ENCODE results near the gene ART5. TPM values are rescaled to one million over a fixed set of nuclear protein-coding genes. Genes with fewer than 3 reads are reported as not detected.

ART5 gene
- total RNA-seq, 1 experiment from 2014 or later: 7.9 TPM

DNA sequence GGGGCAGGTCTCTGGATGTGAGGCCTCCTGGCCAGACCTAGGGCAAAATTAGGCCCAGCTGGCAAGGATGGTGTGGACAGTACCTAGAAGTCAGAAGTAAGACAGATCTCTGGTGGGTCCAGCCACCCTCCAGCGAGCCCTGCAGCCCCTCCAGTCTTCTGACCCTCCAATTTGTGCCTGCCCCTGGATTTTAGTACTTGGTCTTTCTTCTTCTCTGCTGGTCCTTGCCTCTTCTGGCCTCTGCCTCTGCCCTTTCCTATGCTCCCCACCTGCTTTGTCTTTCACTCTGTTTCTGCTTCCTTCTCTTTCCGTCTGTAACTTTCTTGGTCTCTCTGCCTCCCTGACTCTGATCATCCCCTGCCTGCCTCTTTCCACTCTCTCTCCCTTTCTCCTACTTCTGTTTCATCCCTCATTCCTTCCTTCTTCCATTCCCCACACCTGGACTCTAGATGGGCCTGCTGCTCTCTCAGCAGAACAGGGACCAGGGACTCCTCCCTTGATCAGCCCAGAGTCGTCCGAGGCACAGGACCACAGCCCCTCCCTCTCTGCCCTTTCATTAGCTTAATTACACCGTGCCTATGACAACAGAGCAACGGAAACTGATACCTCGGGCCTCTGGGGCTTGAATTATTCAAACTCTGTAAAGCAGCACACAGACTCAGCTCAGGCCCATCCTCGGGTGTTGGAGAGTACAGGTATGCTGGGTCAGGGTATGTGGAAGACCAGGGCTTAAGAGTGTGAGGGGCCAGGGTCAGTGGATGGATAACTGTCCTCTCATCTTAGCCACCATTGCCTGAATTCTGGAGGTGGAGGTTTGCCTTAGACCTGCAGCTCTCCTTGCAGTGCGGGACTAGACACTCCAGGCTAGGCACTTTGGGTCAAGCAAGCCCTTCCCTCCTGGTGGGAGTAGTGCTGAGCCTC is 29.8 kb upstream of the ART5 start, which contains the start of gene CHRNA10:
Gene CHRNA10, minus strand, starts transcription at position 51 of the 921 bp plus-strand sequence. CDS start 72 bp downstream, outside the sequence.
- peak within 1 kb of the TSS; percentile 21 for H3K18ac ChIP-seq (ENCODE audit: insufficient read length, low read depth, low read length)

More for the DNA sequence above, 29.8 kb upstream of the ART5 start, which contains the start of gene CHRNA10:
- Histone ChIP-seq H4K91ac (ENCODE audit: insufficient read length, low read depth, low read length) (no peak within 1 kb of the TSS), H4K5ac (ENCODE audit: insufficient read length, low read depth, low read length) (no peak within 1 kb of the TSS), H3K9ac (ENCODE audit: extremely low read depth, insufficient read length, low read length) (no peak within 1 kb of the TSS), H3K56ac (ENCODE audit: insufficient read length, low read depth, low read length) (no peak within 1 kb of the TSS), H3K79me1 (ENCODE audit: insufficient read depth, low read depth, low read length, poor library complexity, severe bottlenecking) (no peaks in the 10 kb centered on the region), H4K8ac (replicated peaks; ENCODE audit: insufficient read length, low read depth, low read length) (no peak within 1 kb of the TSS), H3K4ac (ENCODE audit: low read depth, low read length) (no peak within 1 kb of the TSS), H2BK15ac (ENCODE audit: low read depth, low read length) (no peak within 1 kb of the TSS), H3K27me3 (ENCODE audit: insufficient read depth, low read length) (no peaks in the 10 kb centered on the region), H3K23me2 (ENCODE audit: insufficient read length, low read depth, low read length, poor library complexity, severe bottlenecking) (no peaks in the 10 kb centered on the region), H3K4me2 (ENCODE audit: insufficient read depth, insufficient read length, low read length) (no peak within 1 kb of the TSS), H2BK5ac (ENCODE audit: insufficient read length, low read length) (no peak within 1 kb of the TSS), H2BK12ac (ENCODE audit: insufficient read length, low read depth, low read length) (no peak within 1 kb of the TSS), H2BK120ac (ENCODE audit: low read depth, low read length, poor library complexity, severe bottlenecking) (no peak within 1 kb of the TSS), H3K9me3 (ENCODE audit: control insufficient read depth, low read depth, low read length) (no peaks in the 10 kb centered on the region), H2AK5ac (ENCODE audit: insufficient read length, low read length) (no peak within 1 kb of the TSS), H3K14ac (ENCODE audit: insufficient read depth, low read length) (no peak within 1 kb of the TSS; the same call in 1 of the 2 replicates), H2AFZ (ENCODE audit: low read length) (no peak within 1 kb of the TSS), H3K4me1 (ENCODE audit: insufficient read depth, low read length) (no peaks in the 10 kb centered on the region), H3K23ac (ENCODE audit: insufficient read length, low read depth, low read length) (no peak within 1 kb of the TSS), H2BK20ac (ENCODE audit: low read depth, low read length, poor library complexity, severe bottlenecking) (no peak within 1 kb of the TSS), H3K27ac (ENCODE audit: insufficient read length, low read depth, low read length) (no peak within 1 kb of the TSS), H3T11ph (ENCODE audit: low read length) (no peak within 1 kb of the TSS), H4K20me1 (ENCODE audit: control insufficient read depth, insufficient read depth, insufficient read length) (no peaks in the 10 kb centered on the region), H3K79me2 (ENCODE audit: insufficient read depth, low read length) (no peaks in the 10 kb centered on the region)
- Mint-ChIP-seq H3K27ac (peak within 1 kb of the TSS; percentile 28 to 89 (median 79); a peak in 6 of 7 replicates), H3K9me3 (no peaks in the 10 kb centered on the region), H3K4me3 (no peak within 1 kb of the TSS), H3K27me3 (ENCODE audit: low read depth) (no peaks in the 10 kb centered on the region), H3K4me1 (peaks cover 0 to 9% of the 10 kb centered on the region in 2 experiments; a peak in 2 of 4 replicates), H3K36me3 (ENCODE audit: insufficient read depth in 1 of 3, low read depth in 3 of 3) (peaks cover 19 to 59% (median 24%) of the 10 kb centered on the region in 3 experiments)
- DNase-seq: peak; percentile 31
- TF ChIP-seq, protein P1, sequence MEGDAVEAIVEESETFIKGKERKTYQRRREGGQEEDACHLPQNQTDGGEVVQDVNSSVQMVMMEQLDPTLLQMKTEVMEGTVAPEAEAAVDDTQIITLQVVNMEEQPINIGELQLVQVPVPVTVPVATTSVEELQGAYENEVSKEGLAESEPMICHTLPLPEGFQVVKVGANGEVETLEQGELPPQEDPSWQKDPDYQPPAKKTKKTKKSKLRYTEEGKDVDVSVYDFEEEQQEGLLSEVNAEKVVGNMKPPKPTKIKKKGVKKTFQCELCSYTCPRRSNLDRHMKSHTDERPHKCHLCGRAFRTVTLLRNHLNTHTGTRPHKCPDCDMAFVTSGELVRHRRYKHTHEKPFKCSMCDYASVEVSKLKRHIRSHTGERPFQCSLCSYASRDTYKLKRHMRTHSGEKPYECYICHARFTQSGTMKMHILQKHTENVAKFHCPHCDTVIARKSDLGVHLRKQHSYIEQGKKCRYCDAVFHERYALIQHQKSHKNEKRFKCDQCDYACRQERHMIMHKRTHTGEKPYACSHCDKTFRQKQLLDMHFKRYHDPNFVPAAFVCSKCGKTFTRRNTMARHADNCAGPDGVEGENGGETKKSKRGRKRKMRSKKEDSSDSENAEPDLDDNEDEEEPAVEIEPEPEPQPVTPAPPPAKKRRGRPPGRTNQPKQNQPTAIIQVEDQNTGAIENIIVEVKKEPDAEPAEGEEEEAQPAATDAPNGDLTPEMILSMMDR (conservative IDR thresholded peaks at IDR 0.05): no peak
- WGBS (ENCODE audit: extremely low coverage, insufficient read length, low lambda C conversion rate): no CpG with 5 or more reads among the region's 9 CpGs

Measured in H9 (cell line).